Right renal pelvis (tissue), 4 donors: ENCODE results near the gene PCARE. TPM values are rescaled to one million over a fixed set of nuclear protein-coding genes. Genes with fewer than 3 reads are reported as not detected.

ENCODE experiments used
- DNase-seq, 4 donors: peaks; one replicate each; pipeline ENCODE4 v3.0.0-alpha.2; 2013; ENCODE audit warnings: low read depth in 4 of 4, low spot score in 3 of 4, missing footprints in 1 of 4
- polyA plus RNA-seq, 4 donors: library from polyadenylated mRNA; unstranded; fragments of 120-200 nt; gene quantifications; one replicate each; pipeline ENCODE4 v1.2.1, GENCODE V29; 2013; ENCODE audit not compliant: insufficient read length in 4 of 4

PCARE gene
- polyA plus RNA-seq, 4 donors = 0.34 to 0.48 (median 0.43) TPM

DNA sequence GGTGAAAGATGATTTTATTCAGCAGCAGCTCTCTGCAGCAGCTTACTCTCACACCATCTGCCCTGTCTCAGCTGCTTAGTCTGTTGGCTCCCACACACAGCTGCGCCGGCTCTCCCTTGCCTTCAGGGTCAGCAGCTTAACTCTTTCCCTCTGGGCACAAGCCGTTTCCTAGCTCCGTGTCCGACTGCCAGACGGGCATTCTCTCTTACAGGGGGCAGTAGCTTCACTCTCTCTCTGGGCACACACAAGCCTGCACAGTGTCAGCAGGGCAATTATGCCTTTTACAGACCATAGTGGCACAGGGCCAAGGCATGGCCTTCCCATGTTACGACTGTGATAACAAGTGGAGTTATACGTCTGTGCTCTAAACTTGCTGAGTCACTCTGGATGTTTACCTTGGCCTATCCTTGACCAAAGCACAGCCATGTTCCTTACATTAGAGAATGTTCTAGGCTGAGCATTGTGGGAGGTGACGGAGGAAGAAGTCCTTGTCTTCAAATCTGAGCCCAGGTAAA, 31.7 kb downstream of the PCARE start:
- DNase-seq = peak; percentile 44 to 65 (median 60)

DNA sequence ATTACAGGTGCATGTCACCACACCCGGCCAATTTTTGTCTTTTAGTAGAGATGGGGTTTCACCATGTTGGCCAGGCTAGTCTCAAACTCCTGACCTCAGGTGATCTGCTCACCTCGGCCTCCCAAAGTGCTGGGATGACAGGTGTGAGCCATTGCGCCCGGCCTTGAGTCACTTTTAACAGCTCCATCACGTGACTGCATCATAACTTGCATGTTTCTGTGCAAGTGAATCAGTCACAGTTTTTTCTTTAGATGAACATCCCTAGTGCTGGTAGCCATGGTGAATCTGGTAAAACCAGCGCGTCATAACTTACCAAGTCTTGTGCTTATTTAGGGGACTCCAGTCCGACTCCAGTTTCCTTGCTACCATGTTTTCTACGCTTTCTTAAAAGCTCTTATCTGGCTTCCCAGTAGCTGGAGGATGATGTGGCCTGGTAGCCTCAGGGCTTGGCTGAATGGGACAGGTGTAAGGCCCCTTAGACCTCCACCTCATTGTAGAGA, 33.1 kb downstream of the PCARE start:
- DNase-seq = no peak

DNA sequence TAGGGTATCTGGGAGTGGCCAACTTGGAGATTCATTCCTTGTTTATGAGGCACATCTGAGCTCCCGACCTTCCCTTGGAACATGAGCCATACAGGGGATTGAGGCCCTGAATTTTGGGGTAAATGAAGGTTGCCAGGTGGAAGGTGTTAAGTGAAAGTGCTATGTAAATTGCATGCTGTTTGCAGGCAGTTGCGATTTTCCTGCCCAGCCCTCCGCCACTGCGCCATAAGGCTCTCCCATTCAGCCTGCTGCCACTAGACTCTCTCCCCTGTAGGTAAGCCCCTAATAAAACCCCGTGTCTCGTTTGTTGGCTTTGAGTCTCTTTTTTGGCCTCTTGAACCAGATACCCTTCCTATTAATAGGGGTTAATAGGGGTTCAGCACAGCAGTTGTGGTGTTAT, 33.8 kb downstream of the PCARE start:
- no peak for DNase-seq

DNA sequence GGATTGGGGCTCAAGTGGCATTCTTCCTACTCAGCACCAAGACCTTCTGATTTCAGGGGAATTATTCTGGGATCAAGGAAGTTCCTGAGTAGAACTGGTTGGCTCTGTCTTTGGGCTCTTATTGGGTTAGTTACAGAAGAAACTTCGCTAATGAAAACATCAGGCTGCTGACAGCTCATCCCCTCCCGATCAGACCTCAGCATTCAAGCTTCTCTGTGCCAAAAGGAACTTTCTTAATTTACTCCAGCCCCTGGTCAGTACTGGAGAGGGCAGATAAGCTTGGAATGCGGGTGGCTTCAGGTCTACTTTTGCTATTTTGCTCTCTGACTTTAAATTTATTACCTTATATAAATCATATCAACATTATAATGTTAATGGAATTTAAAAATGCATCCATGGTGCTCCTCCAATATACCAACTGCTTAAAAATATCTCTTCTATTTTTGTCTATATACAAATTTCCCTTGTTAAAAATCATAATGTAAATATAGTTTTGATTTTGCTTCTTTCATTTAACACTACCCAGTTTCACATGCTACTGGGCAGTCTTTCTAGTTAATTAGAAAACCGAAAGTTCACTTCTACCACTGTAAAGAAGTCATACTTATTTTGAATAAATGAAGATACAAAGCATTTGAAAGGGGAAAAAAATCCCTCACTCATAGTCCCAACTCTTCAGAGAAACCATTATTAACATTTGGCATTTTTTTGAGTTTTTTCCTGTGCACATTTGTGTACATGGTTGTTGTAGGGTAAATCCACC, 34.4 kb downstream of the PCARE start:
- no peak for DNase-seq

DNA sequence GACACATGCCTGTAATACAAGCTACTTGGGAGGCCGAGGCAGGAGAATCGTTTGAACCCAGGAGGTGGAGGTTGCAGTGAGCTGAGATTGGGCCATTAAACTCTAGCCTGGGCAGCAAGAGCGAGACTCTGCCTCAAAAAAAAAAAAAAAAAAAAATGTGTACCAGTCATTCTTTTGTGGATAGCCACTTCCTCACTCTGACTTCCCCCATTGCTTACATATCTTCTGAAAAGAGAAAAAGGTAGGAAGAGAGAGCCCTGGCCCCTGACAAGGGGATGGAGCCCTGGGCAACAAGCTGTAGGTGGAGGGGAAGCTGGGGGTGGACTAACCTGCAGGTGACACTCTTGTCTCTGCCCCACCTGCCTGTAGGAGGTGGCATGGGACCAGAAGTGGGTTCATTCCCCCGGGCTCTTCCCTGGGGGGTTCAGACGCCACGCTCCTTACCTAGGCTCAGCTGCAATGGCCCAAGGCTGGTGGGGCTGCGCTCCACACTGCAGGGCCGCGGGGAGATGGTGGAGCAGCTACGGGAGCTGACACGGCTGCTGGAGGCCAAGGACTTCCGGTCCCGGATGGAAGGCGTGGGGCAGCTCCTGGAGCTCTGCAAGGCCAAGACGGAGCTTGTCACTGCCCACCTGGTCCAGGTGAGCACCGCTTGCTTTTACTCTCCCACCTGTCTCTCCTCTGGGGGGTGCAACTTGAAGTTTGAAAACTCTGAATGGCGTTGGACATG, 39.1 kb downstream of the PCARE start:
- no peak for DNase-seq

DNA sequence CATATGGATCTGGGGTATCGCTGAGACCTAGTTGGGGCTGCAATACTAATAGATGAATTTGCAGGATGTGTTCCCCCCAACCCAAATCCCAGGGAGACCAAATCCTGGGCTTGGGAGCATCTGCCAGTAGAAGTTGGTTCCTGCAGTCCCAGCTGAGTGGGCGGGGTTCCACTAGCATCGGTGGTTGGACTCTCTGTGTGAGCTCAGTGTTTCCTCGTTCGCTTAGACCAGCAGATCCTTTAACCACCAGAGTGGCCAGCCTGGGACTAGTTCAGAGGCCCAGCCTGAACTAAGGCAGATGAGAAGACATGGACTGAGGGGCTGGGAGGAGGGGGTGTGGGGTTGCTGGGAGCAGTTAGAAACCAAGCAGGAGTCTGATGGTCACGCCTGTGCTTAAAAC, 40.7 kb downstream of the PCARE start:
- no peak for DNase-seq

DNA sequence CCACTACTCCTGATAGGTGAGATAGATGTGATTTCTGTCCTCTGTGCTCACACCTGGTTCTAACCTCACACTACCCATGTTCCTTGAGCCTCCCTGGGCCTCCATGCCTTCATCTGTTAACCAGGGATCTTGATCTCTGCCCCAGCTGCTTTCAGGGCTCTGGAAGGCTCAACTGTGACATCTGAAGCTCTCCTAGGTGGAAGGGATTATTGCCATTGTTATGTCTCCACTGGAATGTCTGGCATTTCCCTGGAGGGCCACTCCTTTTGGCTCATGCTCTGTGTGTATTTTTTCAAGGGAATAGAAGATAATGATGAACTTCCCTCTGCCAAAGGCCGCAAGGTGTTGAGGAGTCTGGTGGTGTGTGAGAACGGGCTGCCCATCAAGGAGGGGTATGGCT, 41.2 kb downstream of the PCARE start:
- no peak for DNase-seq

DNA sequence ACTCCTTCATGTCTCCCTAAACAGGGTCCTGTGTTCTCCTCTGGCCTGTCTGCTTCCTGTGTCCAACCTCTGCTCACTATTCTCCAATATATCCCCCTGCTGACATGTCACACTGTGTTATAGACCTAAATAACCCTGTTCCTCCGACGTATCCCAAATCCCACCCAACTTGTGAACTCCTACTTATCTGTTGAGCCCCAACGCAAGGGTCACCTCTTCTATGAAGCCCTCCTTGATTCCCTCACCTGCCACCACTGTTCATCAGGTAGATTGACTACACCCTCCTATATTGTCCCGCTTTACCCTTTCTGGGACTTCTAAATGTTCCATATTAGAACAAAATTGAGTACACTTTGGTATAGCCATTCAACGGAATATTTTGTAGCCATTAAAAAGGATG, 42.1 kb downstream of the PCARE start:
- no peak for DNase-seq

DNA sequence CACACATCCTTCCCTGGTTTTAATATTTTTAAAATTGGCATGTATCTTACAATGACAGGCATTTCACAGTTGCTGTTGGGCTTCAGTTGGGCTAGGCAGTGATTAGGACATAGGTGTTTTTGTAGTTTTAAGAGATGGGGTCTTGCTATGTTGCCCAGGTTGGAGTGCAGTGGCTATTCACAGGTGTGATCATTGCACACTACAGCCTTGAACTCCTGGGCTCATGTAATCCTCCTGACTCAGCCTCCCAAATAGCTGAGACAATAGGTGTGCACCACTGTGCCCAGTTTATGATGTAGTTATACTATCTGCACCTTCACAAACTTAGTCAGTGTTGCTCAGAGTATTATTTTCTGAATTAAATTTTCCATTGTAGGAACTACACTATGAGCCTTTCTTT, 43.3 kb downstream of the PCARE start:
- DNase-seq = no peak

DNA sequence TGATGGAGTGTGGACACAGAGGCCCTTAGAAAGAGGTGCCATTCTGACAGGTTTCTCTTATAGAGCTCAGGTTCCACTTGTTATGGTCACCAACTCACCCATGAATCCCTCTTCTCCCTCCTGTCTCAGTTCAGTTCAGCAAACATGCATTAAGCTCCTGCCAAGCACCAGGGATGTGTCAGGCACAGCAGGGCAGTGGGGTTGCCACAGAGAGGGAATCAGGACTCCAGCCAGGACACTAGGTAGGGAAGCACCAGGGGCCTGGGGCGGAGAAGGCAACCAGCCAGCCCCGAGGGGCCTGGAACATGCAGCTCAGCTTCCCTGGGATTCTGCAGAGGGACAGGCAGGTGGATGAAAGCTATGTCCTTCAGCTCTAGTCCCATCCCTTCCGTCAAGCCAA, 48.6 kb downstream of the PCARE start:
- no peak for DNase-seq

DNA sequence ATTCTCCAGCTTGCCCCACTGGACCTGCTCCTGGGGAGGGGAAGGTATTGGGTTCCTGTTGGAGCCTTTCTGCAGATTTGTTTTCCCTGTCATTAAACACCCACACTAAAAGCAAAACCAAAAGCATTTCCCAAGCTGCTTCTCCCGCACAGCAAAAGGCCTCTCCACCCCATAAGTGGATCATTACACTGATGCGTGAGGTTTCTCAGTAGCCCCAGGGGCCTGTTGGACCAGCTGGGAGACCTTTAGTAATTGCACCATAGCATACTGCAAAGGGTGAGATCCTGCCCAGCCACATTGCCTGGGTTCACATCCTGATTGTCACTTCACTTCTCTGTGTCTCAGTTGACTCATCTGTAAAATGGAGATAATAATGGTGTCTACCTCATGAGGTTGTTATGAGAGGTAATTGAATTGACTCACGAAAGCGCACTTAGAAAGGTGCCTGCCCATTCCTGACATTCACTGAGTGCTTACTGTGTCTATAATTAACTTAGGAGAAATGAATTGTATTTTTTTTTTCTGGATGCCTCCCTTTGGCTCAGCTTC, 49.4 kb downstream of the PCARE start:
- no peak for DNase-seq

DNA sequence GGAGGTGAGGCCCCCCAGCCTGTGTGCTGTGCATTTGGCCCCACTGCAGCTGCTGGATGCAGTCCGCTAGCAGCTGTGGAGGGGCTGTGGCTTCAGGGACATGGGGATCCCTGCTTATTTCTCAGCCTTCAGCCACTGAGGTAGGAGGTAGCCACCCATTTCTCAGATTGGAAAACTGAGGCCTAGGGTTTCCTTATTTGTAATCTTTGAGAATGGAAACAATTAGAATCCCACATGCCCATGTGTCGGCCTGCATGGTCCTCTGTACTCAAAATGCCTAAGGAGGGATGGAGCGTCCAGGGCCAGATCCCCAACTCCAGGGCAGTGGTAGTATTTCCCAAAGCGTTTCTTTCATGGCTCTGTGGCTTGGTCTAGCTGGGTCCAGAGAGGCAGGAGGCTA, 51.1 kb downstream of the PCARE start:
- no peak for DNase-seq

DNA sequence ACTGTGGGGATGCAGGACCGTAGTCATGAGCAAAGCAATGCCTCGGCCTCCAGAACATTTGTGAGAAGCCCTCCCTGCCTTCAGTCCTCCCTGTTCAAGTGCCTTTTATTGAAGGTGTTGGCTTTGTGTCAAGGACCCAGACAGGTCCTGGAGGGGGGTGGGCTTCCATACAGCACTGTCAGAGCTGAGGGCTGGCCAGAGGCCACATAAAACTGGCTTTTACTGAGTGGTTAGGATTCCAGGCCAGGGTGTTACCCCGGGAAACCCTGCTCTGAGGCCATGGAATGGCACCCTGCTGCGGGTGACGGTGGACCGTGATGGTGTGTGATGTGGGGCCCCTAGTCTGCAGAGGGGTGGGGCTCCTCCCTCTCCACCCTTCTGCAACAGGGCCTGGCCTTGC, 51.6 kb downstream of the PCARE start:
- no peak for DNase-seq

DNA sequence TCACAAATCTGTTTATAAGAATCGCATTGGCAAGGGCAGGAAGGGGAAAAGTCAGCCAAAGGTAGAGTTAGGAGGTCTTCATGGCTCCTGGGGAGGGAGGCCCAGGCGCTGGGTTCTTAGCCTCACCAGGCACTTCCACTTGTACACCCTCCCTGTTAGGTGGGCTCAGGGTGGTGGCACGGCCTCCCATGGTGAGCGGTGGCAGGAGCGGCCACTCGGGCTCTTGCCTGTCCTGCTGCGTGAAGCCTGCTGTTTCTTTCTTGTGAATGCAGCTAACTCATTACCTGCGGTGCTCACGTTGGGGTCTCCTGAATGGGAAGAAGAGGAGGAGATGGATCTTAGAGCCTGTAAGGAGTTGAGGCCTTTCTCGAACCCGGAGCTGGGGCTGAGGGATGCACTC, 52.4 kb downstream of the PCARE start:
- no peak for DNase-seq

DNA sequence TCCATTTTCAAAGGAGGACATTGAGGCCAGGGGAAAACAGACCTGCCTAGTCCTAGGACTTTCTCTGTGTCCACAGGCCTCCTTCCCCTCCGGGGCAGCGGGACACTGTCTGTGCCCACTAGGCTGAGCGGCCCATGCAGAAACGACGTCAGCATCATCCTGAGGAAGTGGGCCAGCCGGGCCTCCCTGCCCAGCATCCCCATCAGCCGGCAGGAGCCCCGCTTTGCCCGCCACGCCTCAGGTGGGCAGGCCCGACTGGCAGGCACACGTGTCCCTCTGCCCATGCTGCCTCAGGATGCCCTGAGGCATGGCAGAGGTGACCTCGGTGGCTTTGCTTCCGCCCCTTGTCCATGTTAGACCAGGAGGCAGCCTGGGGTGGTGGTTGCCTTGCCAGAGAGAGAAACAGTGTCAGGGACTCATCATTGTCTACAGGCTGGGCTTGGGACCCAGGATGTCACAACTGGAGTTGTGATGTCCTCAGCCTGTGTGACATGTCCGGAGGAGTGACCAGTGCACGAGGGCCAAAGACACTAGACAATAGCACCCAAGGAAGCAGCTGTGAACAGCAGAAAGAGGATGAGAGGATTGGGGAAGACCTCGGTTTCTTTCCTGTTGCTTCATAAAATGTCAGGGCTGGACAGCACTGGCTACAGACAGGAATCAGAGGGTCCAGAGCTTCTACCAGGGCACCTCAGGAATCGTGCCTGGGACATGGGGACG, 56.4 kb downstream of the PCARE start:
- DNase-seq = no peak

DNA sequence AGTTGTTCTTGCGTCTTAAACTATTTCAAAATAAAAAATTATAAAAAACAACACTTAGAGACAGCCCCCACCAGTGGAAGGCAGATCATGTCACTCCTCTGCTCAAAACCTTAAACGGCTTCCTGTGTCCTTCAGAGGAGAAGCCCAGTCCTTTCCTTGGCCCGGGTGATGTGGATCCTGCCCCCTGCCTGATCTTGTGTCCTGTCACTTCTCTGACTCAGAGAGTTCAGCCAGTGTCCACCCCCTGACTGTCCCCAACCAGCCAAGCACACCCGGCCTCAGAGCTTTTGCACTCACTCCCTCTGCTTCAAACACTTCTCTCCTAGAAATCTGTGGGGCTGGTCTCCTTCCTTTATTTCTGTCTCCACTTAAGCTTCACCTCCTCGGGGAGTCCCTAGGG, 57.8 kb downstream of the PCARE start:
- no peak for DNase-seq

DNA sequence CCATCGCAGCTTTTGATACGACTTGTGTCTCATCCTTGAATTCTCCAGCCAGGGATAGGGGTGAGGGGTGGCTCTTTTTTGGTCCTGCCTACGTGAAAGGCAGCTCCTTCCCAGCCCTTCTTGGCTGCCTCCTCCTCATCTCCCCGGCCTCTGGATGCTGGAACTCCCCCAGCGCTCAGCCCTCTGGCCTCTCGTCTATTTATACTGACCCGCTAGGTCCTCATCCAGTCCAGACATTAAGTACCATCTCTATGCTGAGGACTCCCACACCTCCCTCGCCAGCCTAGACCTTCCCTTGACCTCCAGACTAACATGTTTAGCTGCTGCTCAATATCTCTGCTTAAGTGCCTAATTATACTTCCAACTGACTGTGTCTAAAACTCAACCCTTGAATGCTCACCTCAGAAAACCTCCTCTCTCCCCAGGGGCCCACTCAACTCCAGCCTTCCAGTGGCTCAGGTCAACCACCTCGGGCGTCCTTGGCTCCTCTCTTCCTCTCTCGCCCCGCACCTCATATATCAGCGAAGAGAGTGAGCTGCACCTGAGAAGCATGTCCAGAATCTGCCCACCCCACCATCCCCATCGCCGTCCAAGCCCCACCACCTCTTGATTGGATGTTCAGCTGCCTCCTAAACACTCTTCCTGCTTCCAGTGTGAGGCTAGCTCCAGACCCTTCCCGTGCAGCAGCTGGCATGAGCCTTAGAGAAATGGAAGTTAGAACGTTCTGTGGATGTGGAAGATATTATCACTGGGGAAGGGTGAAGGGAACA, 58.4 kb downstream of the PCARE start:
- DNase-seq = no peak

DNA sequence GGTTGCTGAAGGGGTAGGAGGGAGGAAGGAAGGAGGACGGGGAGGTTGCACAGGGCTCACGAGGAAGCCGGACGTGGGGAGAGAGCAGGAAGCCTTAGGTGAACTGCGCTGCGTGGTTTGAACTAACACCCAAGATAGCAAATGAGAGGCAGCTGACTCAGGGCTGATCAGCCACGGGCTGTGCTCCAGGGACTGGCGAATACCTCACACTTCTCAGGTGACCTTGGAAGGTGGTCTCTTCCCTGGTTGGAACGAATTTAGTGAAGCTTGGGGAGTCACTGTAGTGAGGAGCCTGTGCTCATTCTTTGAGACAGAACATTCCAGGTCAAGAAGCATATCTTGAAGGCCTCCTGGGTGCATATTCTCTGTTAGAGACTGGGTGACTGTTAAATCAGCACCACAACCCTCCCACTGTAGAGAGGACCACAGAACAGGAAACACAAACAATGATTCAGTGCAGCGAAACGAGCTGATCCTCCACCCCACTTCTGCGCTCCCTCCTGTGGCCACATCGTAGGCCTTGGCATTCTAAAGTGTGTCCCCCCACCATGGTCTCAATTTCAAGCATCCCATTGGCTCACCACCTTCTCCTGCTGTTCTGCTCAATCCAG, 59.4 kb downstream of the PCARE start:
- no peak for DNase-seq

DNA sequence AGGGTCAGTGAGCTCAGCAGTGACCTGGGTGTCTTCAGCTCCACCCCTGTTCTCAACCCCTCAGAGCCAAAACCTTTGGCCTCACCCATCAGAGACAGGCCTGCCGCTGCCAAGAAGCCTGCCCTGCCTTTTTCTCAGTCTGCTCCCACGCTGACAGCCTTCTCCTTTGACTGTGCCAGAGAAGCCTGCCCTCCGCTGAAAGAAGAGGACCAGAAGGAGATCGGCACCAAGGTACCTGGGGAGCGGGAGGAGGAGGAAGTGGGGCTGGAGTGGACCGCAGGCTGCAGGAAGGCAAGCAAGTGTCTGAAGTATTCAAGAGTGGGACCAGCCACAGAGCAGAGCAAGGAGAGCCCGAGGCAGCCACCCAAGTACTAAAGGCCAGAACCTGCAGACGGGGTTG, 60.0 kb downstream of the PCARE start:
- no peak for DNase-seq
